Tongue (tissue), 2 donors: ENCODE data around the gene KCNMA1. TPM values are rescaled to one million over a fixed set of nuclear protein-coding genes. Genes with fewer than 3 reads are reported as not detected.
A peak's percentile ranks its signal among the peaks of the same experiment; 100 is the strongest.

ENCODE experiments used
- DNase-seq: peaks from one replicate; pipeline ENCODE4 v3.0.0-alpha.2; 2015
- total RNA-seq: library from RNA; depleted of rRNA; stranded (reverse); fragments of >200 nt; gene quantifications from one replicate; pipeline ENCODE4 v1.2.3, GENCODE V29; 2014

The KCNMA1 gene
- total RNA-seq, 1 donor from 2014 or later: 34.3 TPM

GRCh38 chr10:77479586-77479985, 158.0 kb downstream of the KCNMA1 start:
- no peak for DNase-seq

- no peak for DNase-seq
These were observed 158.6 kb downstream of the KCNMA1 start for GRCh38 chr10:77478962-77479359.

- DNase-seq: peak; percentile 51
These were observed 159.2 kb downstream of the KCNMA1 start for GRCh38 chr10:77478247-77478961.

- DNase-seq: no peak
These were observed 162.1 kb downstream of the KCNMA1 start for GRCh38 chr10:77475522-77475921.

GRCh38 chr10:77474939-77475338, 162.7 kb downstream of the KCNMA1 start:
- no peak for DNase-seq

- DNase-seq: no peak
These were observed 163.2 kb downstream of the KCNMA1 start for GRCh38 chr10:77474386-77474785.

- DNase-seq: no peak
These were observed 165.5 kb downstream of the KCNMA1 start for GRCh38 chr10:77472146-77472545.

- no peak for DNase-seq
These were observed 166.5 kb downstream of the KCNMA1 start for GRCh38 chr10:77471069-77471536.

GRCh38 chr10:77467422-77467963, 170.1 kb downstream of the KCNMA1 start:
- no peak for DNase-seq

GRCh38 chr10:77463967-77464745, 173.5 kb downstream of the KCNMA1 start:
- DNase-seq: no peak

- no peak for DNase-seq
These were observed 174.1 kb downstream of the KCNMA1 start for GRCh38 chr10:77463499-77463898.

GRCh38 chr10:77461636-77462296, 175.8 kb downstream of the KCNMA1 start:
- no peak for DNase-seq

- no peak for DNase-seq
These were observed 177.7 kb downstream of the KCNMA1 start for GRCh38 chr10:77459905-77460304.

- peak; percentile 32 for DNase-seq
These were observed 178.5 kb downstream of the KCNMA1 start for GRCh38 chr10:77458986-77459590.

GRCh38 chr10:77457721-77458120, 179.9 kb downstream of the KCNMA1 start:
- no peak for DNase-seq

- no peak for DNase-seq
These were observed 180.3 kb downstream of the KCNMA1 start for GRCh38 chr10:77457266-77457665.

GRCh38 chr10:77456414-77456813, 181.2 kb downstream of the KCNMA1 start:
- DNase-seq: peak; percentile 50

GRCh38 chr10:77455561-77455960, 182.0 kb downstream of the KCNMA1 start:
- DNase-seq: no peak

- DNase-seq: no peak
These were observed 184.6 kb downstream of the KCNMA1 start for GRCh38 chr10:77452952-77453564.

- no peak for DNase-seq
These were observed 185.7 kb downstream of the KCNMA1 start for GRCh38 chr10:77451886-77452285.

GRCh38 chr10:77448226-77448625, 189.4 kb downstream of the KCNMA1 start:
- DNase-seq: no peak

- no peak for DNase-seq
These were observed 190.9 kb downstream of the KCNMA1 start for GRCh38 chr10:77446700-77447099.
